Measurements from ENCODE around the gene BCAR3.

BCAR3 gene

GRCh38 chr1:93532780-93533378, 148.8 kb downstream of the BCAR3 start:
- no peak for DNase-seq

GRCh38 chr1:93531193-93531592, 150.4 kb downstream of the BCAR3 start:
- DNase-seq = no peak

DNA sequence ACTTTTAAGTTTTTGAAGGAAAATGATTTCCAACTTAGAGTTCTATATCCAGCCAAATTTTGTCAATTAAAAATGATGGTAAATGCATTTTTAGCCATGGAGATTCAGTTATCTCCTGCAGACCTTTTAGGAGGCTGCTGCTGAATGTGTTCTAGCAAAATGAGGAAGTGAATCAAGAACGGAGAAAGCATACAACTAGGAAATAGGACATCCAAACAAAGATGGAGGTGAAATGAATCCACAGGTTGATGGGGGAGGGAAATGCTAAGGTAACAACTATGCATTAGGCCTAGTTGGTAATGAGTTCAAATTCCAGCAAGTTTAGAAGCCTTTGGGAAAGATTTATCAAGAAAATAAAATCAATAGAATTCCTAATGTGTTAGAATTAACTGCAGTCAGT, 153.2 kb downstream of the BCAR3 start:
- DNase-seq = no peak

- DNase-seq = no peak
Observed at GRCh38 chr1:93526431-93526830, 155.2 kb downstream of the BCAR3 start.

DNA sequence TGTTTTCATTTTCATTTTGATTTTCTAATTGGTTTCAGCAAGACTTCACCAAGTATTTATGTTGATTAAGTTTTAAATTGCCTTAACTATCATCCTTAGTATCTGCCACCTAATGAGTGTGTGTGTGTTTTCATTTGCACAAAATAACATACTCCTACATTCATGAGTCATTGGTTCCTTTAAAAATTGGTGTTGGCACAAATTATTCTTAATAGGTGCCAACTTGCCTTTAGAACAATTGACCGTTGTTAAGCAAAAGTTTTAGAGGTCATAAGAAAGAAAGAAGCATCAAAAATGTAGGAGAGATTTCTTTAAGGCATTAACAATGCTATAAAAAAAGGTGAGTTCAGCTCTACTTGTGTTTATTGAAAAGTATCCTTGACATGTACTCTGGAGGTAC, 156.2 kb downstream of the BCAR3 start:
- DNase-seq = no peak

GRCh38 chr1:93522721-93523120, 158.9 kb downstream of the BCAR3 start:
- no peak for DNase-seq

DNA sequence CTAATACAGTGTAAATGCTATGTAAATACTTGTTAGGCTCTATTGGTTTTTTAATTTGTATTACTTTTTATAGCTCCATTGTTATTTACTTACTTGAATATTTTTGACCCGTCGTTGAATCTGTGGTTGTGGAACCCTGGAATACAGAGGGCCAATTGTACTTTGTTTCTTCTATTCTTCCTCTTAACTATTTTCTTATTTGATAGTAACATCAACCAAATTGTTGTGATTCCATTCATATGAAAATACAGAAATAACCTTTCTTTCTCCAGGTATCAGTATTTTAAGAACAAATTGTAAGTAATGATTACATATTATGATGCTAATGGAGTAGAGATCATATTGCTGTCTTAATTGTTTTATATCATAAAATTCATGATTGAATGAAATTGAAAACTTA, 160.0 kb downstream of the BCAR3 start:
- no peak for DNase-seq

- DNase-seq = no peak
Observed at GRCh38 chr1:93519199-93519829, 162.3 kb downstream of the BCAR3 start.

DNA sequence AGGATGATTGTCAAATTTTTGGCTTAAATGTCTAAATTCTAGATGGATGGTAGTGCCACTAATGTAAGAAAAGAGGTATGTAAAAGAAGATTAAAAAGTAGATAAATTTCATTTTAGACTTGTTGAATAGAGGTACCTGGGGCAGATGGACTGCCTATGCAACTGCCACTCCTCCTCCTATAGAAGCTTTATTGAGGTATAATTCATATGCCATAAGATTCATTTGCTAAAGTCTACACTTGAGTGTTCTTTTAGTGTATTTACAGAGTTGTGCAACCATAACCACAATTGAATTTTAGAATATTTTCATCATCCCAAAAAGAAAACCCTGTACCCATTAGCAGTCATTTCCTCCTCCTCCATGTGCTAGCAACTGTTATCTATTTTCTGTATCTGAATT, 163.1 kb downstream of the BCAR3 start:
- DNase-seq = no peak

DNA sequence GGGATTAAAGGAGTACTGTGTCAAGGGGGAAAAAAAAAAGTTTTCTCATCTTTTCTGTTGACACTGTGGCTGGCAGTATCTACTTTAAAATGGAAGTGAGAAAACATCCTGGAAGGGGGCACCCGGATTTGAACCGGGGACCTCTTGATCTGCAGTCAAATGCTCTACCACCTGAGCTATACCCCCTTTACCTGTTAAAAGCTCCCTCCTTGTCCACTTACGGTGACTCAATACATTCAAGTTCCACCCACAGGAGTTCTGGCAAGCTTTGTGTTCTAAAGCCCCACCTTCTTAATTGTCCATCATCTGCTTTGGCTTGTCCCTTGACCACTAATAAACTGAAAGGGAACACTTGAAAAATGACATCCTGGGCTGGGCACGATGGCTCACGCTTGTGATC, 165.5 kb downstream of the BCAR3 start:
- DNase-seq = no peak
